Activated T-cell treated with anti-CD3 and anti-CD28 coated beads for 24 hours (primary cell): ENCODE measurements around the gene AOC2.
"Not testable (repeated sequence)": the region's sequence is repeated elsewhere in the genome, so short reads cannot be mapped to it uniquely, and the experiment has no call there.

ENCODE experiments used
- DNase-seq: peaks from one replicate; pipeline ENCODE4 v3.0.0-alpha.2; 2020; ENCODE audit warnings: low read depth

The AOC2 gene

DNA sequence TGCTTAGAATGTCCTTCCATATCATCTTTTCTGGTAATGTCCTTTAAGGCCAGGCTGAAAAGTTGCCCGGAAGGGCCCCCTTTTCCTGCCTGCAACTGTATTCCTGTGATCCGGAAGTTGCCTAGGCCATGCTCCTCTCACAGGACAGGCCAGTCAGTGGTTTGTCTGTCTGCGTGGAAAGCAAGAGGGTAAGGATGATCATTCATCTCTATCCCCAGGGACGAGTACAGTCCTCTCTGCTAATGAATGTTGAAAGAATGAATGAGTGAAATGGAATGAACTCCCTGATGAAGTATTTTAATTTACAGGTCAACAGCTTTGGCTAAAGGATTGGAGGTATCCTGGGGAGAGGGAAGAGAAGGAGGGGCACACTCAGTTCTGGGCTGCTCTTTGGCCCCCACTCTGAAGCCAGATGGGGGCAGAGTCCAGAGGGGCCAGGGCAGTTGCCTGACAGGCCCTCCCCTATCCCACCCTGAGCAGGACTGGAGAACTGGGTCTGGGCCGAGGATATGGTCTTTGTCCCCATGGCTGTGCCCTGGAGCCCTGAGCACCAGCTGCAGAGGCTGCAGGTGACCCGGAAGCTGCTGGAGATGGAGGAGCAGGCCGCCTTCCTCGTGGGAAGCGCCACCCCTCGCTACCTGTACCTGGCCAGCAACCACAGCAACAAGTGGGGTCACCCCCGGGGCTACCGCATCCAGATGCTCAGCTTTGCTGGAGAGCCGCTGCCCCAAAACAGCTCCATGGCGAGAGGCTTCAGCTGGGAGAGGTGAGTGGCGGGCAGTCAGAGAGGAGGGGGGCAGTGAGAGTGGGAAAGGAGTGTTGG is 9.8 kb downstream of the AOC2 start:
- DNase-seq: no peak

DNA sequence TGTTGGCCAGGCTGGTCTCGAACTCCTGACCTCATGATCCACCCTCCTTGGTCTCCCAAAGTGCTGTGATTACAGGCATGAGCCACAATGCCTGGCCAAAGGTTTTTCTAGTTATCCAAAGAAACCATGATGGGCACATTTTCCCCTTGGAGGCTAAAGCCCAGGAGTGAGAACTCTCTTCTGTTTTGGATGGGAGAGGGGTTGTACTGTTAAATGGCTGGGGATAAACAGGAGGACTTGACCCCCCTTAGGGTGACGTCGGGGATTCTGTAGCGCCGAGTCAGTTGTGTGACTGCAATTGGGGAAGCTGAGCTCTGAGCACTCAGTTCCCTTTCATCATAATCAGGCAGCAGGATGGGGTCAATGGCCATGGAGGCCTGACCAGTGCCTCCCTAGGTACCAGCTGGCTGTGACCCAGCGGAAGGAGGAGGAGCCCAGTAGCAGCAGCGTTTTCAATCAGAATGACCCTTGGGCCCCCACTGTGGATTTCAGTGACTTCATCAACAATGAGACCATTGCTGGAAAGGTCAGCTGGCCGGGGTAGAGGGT is 10.7 kb downstream of the AOC2 start:
- DNase-seq: no peak

GRCh38 chr17:42856093-42856492 is 11.7 kb downstream of the AOC2 start:
- not testable (repeated sequence) for DNase-seq

GRCh38 chr17:42856516-42856915 is 12.1 kb downstream of the AOC2 start:
- DNase-seq: not testable (repeated sequence)

DNA sequence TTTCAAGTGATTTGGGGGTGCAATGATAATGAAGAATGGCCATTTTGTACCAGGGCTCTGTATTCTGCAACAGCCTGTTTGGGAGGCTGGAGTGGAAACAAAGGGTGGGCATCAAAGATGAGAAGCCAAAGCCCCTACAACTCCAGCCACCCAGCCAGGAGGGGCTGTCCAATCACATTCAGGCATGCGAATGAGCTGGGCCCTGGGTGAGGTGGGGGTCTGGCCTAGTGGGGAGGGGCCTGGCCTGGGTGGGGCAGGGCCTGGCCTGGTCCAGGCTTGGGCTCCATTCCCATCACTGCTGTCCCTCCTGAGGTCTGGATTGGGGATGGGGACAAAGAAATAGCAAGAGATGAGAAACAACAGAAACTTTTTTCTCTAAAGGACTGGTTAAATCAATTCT is 13.0 kb downstream of the AOC2 start:
- DNase-seq: no peak

DNA sequence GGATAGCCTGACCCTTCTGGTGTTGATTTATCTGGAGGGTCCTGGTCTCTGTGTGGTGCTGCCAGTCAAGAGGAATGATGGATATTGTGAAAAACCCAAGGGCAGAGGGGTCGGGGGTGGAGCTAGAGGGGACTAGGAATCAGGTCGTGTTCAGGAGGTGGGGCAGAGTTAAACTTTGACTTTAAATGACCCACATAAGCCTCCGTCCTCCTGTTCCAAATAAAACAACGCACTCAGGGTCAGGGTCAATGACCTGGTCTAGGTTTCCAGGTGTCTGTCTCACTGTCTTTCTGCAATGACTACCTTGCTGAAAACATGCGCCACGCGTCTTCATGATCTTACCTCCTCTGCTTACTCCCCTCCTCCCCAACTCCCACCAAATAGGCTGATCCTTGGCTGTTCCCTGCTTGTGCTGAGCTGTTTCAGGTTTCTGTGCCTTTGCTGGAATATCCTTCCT is 21.3 kb downstream of the AOC2 start:
- DNase-seq: no peak

DNA sequence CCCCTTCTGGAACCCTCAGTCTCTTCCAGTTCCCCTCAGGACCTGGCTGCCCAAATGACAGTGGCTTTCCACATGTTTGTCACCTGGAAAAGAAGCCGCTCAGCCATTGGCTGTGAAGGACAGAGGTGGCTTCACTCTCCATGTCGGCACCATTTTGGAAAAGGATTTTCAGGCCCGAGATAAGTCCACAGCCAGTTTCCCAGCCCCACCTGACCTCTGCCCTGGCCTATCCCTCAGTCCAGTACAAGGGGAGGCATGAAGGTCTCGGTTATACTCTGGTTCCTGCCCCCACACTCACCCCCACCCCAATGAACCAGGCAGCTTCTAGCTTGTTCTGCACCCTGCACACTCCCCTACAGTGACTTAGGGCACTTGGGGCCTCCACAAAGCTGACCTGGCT is 21.8 kb downstream of the AOC2 start:
- no peak for DNase-seq

- no peak for DNase-seq
Observed at GRCh38 chr17:42866631-42867575, 22.5 kb downstream of the AOC2 start.

- not testable (repeated sequence) for DNase-seq
Observed at GRCh38 chr17:42867694-42868261, 23.4 kb downstream of the AOC2 start.

GRCh38 chr17:42868338-42868737 is 24.0 kb downstream of the AOC2 start:
- no peak for DNase-seq

GRCh38 chr17:42871647-42872046 is 27.3 kb downstream of the AOC2 start:
- no peak for DNase-seq

DNA sequence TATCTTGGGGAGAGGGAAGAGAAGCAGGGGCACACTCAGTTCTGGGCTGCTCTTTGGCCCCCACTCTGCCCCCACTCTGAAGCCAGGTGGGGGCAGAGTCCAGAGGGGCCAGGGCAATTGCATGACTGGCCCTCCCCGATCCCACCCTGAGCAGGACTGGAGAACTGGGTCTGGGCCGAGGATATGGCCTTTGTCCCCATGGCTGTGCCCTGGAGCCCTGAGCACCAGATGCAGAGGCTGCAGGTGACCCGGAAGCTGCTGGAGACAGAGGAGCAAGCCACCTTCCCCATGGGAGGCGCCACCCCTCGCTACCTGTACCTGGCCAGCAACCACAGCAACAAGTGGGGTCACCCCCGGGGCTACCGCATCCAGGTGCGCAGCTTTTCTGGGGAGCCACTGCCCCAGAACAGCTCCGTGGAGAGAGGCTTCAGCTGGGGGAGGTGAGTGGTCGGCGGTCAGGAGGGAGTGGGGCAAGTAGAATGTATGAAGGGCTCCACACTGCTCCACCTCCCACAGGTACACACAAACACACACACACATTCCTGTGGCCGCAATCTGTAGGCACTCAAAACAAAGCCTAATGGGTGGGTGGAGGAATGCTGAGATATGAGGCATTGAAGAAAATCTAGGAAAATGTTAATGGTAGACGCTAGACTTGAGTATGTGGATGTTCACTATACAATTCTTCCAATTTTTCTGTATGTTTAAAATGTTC is 28.0 kb downstream of the AOC2 start:
- DNase-seq: no peak

DNA sequence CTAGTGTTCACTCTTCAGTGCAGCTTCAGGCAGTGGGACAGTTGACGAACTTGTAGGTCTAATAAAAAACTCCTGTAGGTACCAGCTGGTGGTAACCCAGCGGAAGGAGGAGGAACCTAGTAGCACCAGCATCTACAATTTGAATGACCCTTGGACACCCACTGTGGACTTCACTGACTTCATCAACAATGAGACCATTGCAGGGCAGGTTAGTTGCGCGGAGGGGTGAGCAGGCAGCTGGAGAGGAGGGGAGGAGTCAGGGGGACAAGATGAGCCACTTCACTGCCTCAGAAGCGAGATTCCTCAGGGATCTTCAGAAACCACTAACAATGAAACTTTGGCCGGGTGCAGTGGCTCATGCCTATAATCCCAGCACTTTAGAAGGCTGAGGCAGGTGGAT is 28.9 kb downstream of the AOC2 start:
- DNase-seq: no peak

- DNase-seq: not testable (repeated sequence)
Observed at GRCh38 chr17:42873932-42874695, 29.7 kb downstream of the AOC2 start.

- DNase-seq: no peak
Observed at GRCh38 chr17:42877037-42877436, 32.7 kb downstream of the AOC2 start.

DNA sequence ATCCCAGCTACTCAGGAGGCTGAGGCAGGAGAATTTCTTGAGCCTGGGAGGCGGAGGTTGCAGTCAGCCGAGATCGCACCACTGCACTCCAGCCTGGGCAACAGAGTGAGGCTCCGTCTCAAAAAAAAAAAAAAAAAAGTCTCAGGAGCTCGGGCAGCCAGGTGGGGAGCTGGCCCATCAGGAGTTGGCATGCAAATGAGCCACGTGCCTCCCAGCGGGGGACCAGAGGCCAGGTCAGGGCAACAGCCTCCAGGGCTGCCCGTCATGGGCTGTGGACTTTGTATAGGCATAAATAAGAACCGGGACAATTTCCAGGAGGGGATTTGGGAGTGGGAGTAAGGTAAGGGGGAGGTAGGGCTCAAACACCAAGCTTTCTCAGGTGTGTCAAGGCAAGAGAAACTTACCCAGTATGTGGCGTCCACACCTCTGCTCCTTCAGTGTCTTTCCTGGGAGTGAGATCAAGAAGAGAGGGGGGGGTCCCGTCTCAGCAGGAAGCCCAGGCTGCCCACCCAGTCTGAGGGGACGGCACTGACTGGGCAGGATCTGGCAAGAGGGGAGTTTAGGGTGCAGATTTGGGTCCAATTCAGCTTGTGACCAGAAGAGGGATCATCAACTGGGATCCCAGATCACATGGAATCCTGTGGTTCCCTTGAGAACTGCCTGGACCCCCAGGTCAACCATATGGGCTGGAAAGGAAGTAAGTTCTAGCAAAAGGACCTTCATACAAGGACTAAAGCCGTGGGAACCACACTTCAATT is 33.9 kb downstream of the AOC2 start:
- no peak for DNase-seq

- no peak for DNase-seq
Observed at GRCh38 chr17:42878924-42879595, 34.7 kb downstream of the AOC2 start.

- no peak for DNase-seq
Observed at GRCh38 chr17:42879596-42879985, 35.2 kb downstream of the AOC2 start.

- no peak for DNase-seq
Observed at GRCh38 chr17:42880776-42881310, 36.5 kb downstream of the AOC2 start.
